ENCODE results near the gene ZNF423.

ZNF423 gene

DNA sequence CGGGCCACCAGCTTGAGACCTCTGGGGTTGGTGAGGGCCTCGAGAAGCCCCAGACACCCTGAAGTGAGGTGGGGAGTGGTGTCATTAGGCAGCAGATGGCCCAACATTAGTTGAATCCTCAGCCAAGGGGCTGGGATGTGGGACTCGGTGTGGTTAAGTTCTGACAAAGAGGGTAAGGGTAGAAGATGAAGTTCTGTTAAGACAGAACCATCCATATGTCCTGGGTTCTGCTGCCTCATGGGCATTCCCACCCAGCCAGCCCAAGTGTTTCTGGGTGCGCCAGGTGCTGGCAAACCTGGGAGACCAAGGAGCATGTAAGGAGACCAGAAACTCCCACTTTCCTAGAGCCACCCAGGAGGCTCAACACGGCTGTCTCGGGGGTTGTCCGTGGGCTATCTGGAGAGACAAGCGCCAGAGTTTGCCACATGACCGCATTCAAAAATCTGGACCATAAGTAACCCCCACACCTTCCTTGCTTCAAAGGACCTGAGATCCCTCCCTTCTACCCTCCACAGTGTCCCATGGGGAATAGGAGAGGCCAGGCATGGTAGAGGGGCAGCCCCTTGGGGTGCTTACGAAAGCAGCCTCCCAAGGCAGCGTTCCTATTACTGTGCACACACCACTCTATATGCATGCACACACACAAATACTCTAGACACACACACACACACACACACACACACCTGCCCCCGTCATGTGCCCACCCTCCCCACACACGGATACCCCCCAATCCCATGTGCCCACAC, 353.6 kb downstream of the ZNF423 start:
- no peak for DNase-seq

DNA sequence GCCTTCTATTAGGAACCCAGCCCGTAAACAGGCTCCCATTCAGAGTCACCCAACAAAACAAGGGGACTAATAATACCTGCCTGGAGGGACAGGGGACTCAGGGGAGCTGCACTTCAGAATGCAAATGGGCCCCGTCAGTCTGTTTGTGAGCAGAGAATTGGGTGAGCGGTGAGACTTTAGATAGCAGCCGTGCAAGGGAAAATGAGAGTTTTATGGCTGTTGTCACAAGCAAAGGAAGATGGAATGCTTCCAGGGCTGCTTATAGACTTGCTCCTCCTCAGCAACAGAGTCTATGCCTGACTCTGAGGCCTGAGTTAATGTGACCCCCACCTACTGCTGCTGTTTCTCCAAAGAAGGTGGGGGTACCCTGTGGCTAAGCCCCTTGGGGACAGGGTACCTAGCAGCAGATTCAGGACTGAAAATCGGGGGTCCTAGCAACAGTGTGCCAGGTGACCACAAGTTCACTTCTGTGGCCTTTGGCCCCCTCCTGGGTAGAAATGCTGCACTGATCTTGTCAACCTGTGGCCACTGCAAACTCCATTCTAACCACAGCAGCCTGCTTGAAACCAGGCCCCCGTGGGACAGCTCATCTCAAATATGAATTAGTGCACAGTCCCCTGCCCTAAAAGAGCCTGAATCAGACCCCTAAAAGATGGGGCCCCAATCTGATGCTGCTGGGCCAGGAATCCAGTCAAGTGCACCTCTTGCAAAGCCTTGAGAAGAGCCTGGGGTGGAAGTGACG, 355.9 kb downstream of the ZNF423 start:
- DNase-seq: no peak

- no peak for DNase-seq
These were observed 356.5 kb downstream of the ZNF423 start for GRCh38 chr16:49499414-49499785.

DNA sequence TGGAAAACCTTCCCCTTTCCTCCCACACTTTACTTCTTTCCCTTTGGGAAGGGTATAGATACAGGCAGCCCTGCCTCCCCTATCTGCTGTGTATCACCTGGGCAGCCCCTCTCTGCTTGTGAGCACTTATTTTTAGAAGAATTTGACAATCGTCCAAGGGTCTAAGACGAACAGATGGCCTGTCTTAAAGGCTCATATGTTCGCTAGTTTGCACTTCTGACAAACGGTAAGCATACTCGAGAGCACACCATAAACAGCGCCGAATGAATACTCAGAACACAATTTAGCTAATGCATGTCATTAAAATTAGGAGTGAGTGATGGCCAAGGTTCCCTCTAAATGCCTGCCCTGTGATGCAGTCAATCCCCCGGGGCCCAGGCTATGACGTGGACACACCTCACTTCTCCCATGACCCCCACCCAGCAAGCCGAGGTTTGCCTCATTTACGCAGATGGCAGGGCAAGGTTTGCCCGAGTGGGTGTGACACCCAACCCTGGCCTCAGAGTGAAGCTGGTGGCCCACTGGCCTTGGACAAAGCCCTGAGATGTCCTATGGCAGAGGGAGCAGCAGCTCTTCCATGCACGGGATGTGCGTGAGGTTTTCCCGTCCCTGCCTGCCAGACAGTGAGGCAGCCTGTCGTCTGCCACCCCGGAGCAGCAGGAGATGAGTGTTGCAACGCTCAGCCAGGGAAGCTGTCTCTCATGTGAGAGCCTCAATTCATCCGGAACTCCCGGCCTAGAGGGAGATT, 357.1 kb downstream of the ZNF423 start:
- DNase-seq: no peak

- DNase-seq: no peak
These were observed 357.6 kb downstream of the ZNF423 start for GRCh38 chr16:49498264-49498663.

GRCh38 chr16:49497466-49497865, 358.4 kb downstream of the ZNF423 start:
- DNase-seq: no peak

DNA sequence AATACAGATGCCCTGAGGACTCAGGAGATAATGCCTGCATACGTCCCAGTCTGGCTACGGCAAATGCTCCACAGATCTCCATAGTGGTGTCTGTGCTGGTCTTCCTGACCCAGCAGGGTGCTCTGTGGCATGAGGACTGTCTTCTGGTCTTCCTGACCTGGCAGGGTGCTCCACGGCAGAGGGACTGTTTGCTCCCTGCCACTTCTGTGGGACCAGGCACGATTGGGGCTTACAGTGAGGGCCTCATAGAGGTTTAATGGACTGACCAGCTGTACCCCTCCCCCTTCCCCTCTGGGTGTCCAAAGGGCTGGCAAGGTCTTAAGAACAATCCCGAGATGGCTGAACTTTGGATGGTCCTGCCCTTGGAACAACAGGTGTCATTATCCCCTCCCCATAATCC, 359.3 kb downstream of the ZNF423 start:
- DNase-seq: no peak

GRCh38 chr16:49495596-49496355, 360.1 kb downstream of the ZNF423 start:
- no peak for DNase-seq

DNA sequence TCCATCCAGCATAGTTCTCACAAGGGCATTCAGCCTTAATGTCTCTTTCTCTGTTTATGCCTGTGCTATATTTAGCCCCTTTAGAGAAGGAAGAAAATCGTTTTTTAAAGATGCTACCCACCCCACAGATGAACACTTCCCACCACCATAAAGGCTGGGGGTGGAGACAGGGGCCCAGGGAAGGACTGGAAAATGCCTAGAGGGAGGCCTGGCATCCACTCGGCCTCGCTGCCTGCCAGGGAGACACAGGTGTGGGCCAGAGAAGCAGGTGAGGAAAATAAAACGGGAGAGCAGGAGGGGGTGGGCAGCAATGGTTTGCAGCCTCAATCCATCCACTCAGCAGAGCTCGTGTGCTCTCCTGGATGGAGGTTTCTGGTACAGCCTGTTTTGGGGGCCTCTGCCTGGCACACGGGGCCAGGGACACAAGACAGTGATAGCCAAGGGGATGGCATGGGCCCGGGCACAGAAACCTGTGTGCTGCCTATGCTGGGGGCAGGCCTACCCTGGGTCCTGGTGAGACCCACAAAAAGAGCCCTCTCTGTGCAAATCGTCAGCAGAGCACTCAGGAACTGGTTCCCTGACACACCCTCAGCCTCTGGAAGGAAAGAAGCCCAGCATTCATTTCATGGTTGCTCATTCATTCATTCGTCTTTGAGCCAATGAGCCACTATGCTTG, 360.9 kb downstream of the ZNF423 start:
- no peak for DNase-seq

- no peak for DNase-seq
These were observed 361.4 kb downstream of the ZNF423 start for GRCh38 chr16:49494474-49494873.

GRCh38 chr16:49493836-49494235, 362.1 kb downstream of the ZNF423 start:
- no peak for DNase-seq

DNA sequence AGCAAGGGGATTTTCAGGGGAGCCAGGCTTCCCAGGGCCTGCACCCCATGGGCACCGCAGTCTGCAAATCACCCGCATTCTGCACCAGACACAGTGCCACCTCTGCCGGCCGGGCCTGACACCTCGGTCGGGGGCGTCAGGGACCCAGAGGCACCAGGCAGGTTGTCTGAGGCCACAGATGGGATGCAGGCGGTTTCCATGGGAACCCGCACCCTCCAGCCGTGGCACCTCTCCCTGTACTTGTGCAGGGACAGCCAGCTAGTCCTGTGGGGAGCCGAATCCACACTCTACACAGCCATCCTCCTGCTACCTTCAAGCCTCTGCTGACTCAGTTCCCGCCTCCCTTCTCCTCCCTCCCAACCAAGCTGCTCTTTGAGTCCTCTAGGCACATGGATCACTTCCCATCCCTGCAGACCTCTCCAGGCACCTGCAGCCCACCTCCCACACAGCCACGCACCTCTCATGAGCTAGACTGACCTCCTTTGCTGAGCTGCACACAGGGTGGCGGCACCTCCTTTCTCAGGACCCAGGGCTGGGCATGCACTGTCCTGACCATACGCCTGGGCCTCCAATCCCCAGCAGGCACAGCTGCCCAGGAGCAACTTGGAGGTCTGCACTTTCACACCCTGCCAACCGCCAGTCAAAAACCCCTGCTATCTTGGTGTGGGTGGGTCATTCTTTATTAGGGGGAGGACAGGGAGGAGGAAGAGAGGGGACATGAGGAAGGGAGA, 362.9 kb downstream of the ZNF423 start:
- no peak for DNase-seq

- DNase-seq: peak in 25 of 56 donors; percentile 4 to 59 (median 18)
These were observed 363.8 kb downstream of the ZNF423 start for GRCh38 chr16:49491771-49492761.

DNA sequence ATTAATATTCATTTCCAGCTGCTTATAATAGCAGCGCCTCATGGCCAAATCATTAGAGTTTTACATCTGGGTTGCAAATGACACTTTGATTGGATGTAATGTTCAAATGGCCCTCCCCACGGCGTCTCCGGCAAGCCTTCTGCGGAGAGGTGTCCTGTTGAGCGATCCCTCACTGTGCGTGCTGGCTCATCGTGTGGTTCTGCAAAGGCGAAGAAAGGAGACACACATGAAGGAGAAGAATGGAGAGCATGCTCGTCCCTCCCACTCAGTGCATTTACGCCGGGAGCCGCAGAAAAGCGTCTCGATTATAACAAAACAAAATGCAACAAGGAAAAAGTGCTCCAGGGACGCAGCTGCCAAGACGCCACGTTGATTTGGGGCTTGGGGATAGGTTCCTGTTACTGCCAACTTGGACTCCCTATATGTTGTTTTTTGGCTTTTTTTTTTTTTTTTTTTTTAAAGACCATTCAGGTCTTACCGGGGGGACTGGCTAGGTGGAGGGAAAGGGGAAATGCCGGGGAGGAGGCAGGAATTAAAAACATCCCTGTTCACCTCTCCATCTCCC, 364.7 kb downstream of the ZNF423 start:
- DNase-seq: no peak

GRCh38 chr16:49490321-49490705, 365.6 kb downstream of the ZNF423 start:
- no peak for DNase-seq

GRCh38 chr16:49489686-49490320, 366.1 kb downstream of the ZNF423 start:
- no peak for DNase-seq

DNA sequence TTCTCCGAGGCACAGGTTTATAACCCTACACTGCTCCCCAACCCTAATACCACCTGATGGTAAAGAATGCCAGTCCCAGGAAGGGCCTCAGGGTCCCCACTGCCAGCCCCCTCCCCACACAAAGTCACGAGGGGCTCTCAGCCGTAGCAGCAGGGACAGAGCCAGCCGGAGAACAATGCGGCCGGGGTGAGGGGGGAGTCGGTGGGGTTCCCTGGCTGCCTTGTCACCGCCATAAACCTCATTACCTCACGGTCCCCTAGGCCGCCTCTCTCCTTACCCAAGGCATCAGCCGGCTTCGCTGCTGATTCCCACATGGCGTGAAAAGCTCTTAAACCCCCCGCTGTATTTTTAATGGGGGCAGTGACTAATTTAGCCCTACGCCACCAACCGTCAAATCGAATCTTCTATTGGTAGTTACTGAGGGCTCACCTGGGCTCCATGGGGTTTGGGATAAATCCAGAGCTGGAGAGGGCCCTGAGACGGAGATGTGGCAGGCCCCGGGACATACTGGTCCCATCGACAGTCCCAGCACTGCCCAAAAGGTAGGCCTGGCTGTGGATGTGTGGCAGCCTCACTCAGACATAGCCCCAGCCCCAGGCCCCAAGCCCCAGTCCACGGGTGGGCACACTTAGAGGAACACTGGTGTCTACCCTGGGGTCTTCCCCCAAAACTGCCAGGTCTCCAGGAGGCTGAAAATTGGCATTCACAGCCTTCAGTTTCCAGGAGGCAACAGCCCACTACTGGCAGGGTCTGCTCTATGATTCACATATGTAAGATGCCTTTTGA, 367.0 kb downstream of the ZNF423 start:
- no peak for DNase-seq

Measured in nucleus accumbens (tissue), 56 donors.